ENCODE data around the gene MYO6.

MYO6 gene

GRCh38 chr6:75747152-75747992, 1.7 kb upstream of the MYO6 start:
- Histone ChIP-seq H3K4me3 (ENCODE audit: low read length) (no peak overlapping the region), H3K36me3 (ENCODE audit: insufficient read depth, low read length) (no peaks in the 10 kb centered on the region), H3K4me1 (ENCODE audit: control insufficient read depth, insufficient read depth, low read length) (peaks cover 18% of the 10 kb centered on the region), H3K9me3 (replicated peaks; ENCODE audit: low read length) (no peaks in the 10 kb centered on the region), H3K4me2 (ENCODE audit: low read length) (no peak overlapping the region), H3K9ac (ENCODE audit: low read depth, low read length) (no peak overlapping the region), H3K27me3 (ENCODE audit: control insufficient read depth, insufficient read depth, low read length) (peaks cover 4% of the 10 kb centered on the region)

- Histone ChIP-seq H3K9ac (ENCODE audit: low read depth, low read length) (peak overlapping the region; percentile 93), H3K4me3 (ENCODE audit: low read length) (peak overlapping the region; percentile 99), H3K4me2 (ENCODE audit: low read length) (peak overlapping the region; percentile 93)
These were observed 866 bp upstream of the MYO6 start for GRCh38 chr6:75748003-75748742.

GRCh38 chr6:75751443-75751842, 2.4 kb downstream of the MYO6 start:
- no peaks in the 10 kb centered on the region for H3K27me3 ChIP-seq (ENCODE audit: control insufficient read depth, insufficient read depth, low read length)
- H3K36me3 ChIP-seq (ENCODE audit: insufficient read depth, low read length), result no peaks in the 10 kb centered on the region
- peak overlapping the region; percentile 37 for H3K4me2 ChIP-seq (ENCODE audit: low read length)
- no peak overlapping the region for H3K4me3 ChIP-seq (ENCODE audit: low read length)
- no peaks in the 10 kb centered on the region for H3K9me3 ChIP-seq (replicated peaks; ENCODE audit: low read length)
- H3K4me1 ChIP-seq (ENCODE audit: control insufficient read depth, insufficient read depth, low read length), result peaks cover 36% of the 10 kb centered on the region
- H3K9ac ChIP-seq (ENCODE audit: low read depth, low read length), result no peak overlapping the region

More at GRCh38 chr6:75748003-75748742, 866 bp upstream of the MYO6 start:
- H3K36me3 ChIP-seq (ENCODE audit: insufficient read depth, low read length), result no peaks in the 10 kb centered on the region
- peaks cover 26% of the 10 kb centered on the region for H3K4me1 ChIP-seq (ENCODE audit: control insufficient read depth, insufficient read depth, low read length)
- H3K27me3 ChIP-seq (ENCODE audit: control insufficient read depth, insufficient read depth, low read length), result peaks cover 4% of the 10 kb centered on the region
- no peaks in the 10 kb centered on the region for H3K9me3 ChIP-seq (replicated peaks; ENCODE audit: low read length)

- Histone ChIP-seq H3K9ac (ENCODE audit: low read depth, low read length) (no peak overlapping the region), H3K4me3 (ENCODE audit: low read length) (no peak overlapping the region), H3K27me3 (ENCODE audit: control insufficient read depth, insufficient read depth, low read length) (no peaks in the 10 kb centered on the region), H3K4me2 (ENCODE audit: low read length) (peak overlapping the region; percentile 19), H3K4me1 (ENCODE audit: control insufficient read depth, insufficient read depth, low read length) (peaks cover 36% of the 10 kb centered on the region), H3K9me3 (replicated peaks; ENCODE audit: low read length) (no peaks in the 10 kb centered on the region), H3K36me3 (ENCODE audit: insufficient read depth, low read length) (no peaks in the 10 kb centered on the region)
These were observed 3.3 kb downstream of the MYO6 start for GRCh38 chr6:75752365-75752764.

GRCh38 chr6:75755704-75756103, 6.7 kb downstream of the MYO6 start:
- Histone ChIP-seq H3K36me3 (ENCODE audit: insufficient read depth, low read length) (no peaks in the 10 kb centered on the region), H3K4me1 (ENCODE audit: control insufficient read depth, insufficient read depth, low read length) (peaks cover 37% of the 10 kb centered on the region), H3K4me2 (ENCODE audit: low read length) (no peak overlapping the region), H3K9ac (ENCODE audit: low read depth, low read length) (no peak overlapping the region), H3K9me3 (replicated peaks; ENCODE audit: low read length) (no peaks in the 10 kb centered on the region), H3K27me3 (ENCODE audit: control insufficient read depth, insufficient read depth, low read length) (no peaks in the 10 kb centered on the region), H3K4me3 (ENCODE audit: low read length) (no peak overlapping the region)

GRCh38 chr6:75757295-75757694, 8.3 kb downstream of the MYO6 start:
- Histone ChIP-seq H3K4me2 (ENCODE audit: low read length) (no peak overlapping the region), H3K27me3 (ENCODE audit: control insufficient read depth, insufficient read depth, low read length) (no peaks in the 10 kb centered on the region), H3K4me1 (ENCODE audit: control insufficient read depth, insufficient read depth, low read length) (peaks cover 28% of the 10 kb centered on the region), H3K9me3 (replicated peaks; ENCODE audit: low read length) (no peaks in the 10 kb centered on the region), H3K36me3 (ENCODE audit: insufficient read depth, low read length) (no peaks in the 10 kb centered on the region), H3K9ac (ENCODE audit: low read depth, low read length) (no peak overlapping the region), H3K4me3 (ENCODE audit: low read length) (no peak overlapping the region)

- no peak overlapping the region for H3K9ac ChIP-seq (ENCODE audit: low read depth, low read length)
- no peaks in the 10 kb centered on the region for H3K27me3 ChIP-seq (ENCODE audit: control insufficient read depth, insufficient read depth, low read length)
- H3K4me3 ChIP-seq (ENCODE audit: low read length), result no peak overlapping the region
- no peaks in the 10 kb centered on the region for H3K36me3 ChIP-seq (ENCODE audit: insufficient read depth, low read length)
- peaks cover 21% of the 10 kb centered on the region for H3K4me1 ChIP-seq (ENCODE audit: control insufficient read depth, insufficient read depth, low read length)
- no peaks in the 10 kb centered on the region for H3K9me3 ChIP-seq (replicated peaks; ENCODE audit: low read length)
- no peak overlapping the region for H3K4me2 ChIP-seq (ENCODE audit: low read length)
These were observed 9.0 kb downstream of the MYO6 start for GRCh38 chr6:75758061-75758460.

- Histone ChIP-seq H3K36me3 (ENCODE audit: insufficient read depth, low read length) (no peaks in the 10 kb centered on the region), H3K4me1 (ENCODE audit: control insufficient read depth, insufficient read depth, low read length) (peaks cover 11% of the 10 kb centered on the region), H3K4me2 (ENCODE audit: low read length) (no peak overlapping the region), H3K9ac (ENCODE audit: low read depth, low read length) (no peak overlapping the region), H3K4me3 (ENCODE audit: low read length) (no peak overlapping the region), H3K9me3 (replicated peaks; ENCODE audit: low read length) (no peaks in the 10 kb centered on the region), H3K27me3 (ENCODE audit: control insufficient read depth, insufficient read depth, low read length) (no peaks in the 10 kb centered on the region)
These were observed 10.2 kb downstream of the MYO6 start for GRCh38 chr6:75759207-75759606.

GRCh38 chr6:75760320-75760719, 11.3 kb downstream of the MYO6 start:
- H3K9ac ChIP-seq (ENCODE audit: low read depth, low read length), result no peak overlapping the region
- peaks cover 10% of the 10 kb centered on the region for H3K4me1 ChIP-seq (ENCODE audit: control insufficient read depth, insufficient read depth, low read length)
- no peaks in the 10 kb centered on the region for H3K9me3 ChIP-seq (replicated peaks; ENCODE audit: low read length)
- H3K27me3 ChIP-seq (ENCODE audit: control insufficient read depth, insufficient read depth, low read length), result no peaks in the 10 kb centered on the region
- H3K4me3 ChIP-seq (ENCODE audit: low read length), result no peak overlapping the region
- no peaks in the 10 kb centered on the region for H3K36me3 ChIP-seq (ENCODE audit: insufficient read depth, low read length)
- no peak overlapping the region for H3K4me2 ChIP-seq (ENCODE audit: low read length)

GRCh38 chr6:75761489-75761888, 12.4 kb downstream of the MYO6 start:
- Histone ChIP-seq H3K9me3 (replicated peaks; ENCODE audit: low read length) (no peaks in the 10 kb centered on the region), H3K27me3 (ENCODE audit: control insufficient read depth, insufficient read depth, low read length) (no peaks in the 10 kb centered on the region), H3K4me3 (ENCODE audit: low read length) (no peak overlapping the region), H3K4me2 (ENCODE audit: low read length) (no peak overlapping the region), H3K9ac (ENCODE audit: low read depth, low read length) (no peak overlapping the region), H3K36me3 (ENCODE audit: insufficient read depth, low read length) (no peaks in the 10 kb centered on the region), H3K4me1 (ENCODE audit: control insufficient read depth, insufficient read depth, low read length) (peaks cover 10% of the 10 kb centered on the region)

- Histone ChIP-seq H3K9me3 (replicated peaks; ENCODE audit: low read length) (no peaks in the 10 kb centered on the region), H3K4me1 (ENCODE audit: control insufficient read depth, insufficient read depth, low read length) (peaks cover 10% of the 10 kb centered on the region), H3K4me2 (ENCODE audit: low read length) (no peak overlapping the region), H3K4me3 (ENCODE audit: low read length) (no peak overlapping the region), H3K36me3 (ENCODE audit: insufficient read depth, low read length) (no peaks in the 10 kb centered on the region), H3K27me3 (ENCODE audit: control insufficient read depth, insufficient read depth, low read length) (no peaks in the 10 kb centered on the region), H3K9ac (ENCODE audit: low read depth, low read length) (no peak overlapping the region)
These were observed 13.0 kb downstream of the MYO6 start for GRCh38 chr6:75762063-75762462.

Data from skeletal muscle satellite cell (primary cell).